Ishikawa (cell line): Measurements from ENCODE around the gene SEC14L5.

Source experiments
- CEBPB ChIP-seq: IDR thresholded peaks from 2 replicates; pipeline ENCODE4 v1.6.1; 2012
- CREB1 ChIP-seq: IDR thresholded peaks from 2 replicates; pipeline ENCODE4 v1.6.1; 2012; ENCODE audit warnings: low read depth
- EGR1 ChIP-seq: IDR thresholded peaks from 2 replicates; pipeline ENCODE4 v1.6.1; 2012
- EP300 ChIP-seq: IDR thresholded peaks from 2 replicates; pipeline ENCODE4 v1.6.1; 2012; ENCODE audit warnings: borderline replicate concordance
- FOXM1 ChIP-seq: IDR thresholded peaks from 2 replicates; pipeline ENCODE4 v1.6.1; 2012; ENCODE audit warnings: low read depth, borderline replicate concordance
- NFIC ChIP-seq: IDR thresholded peaks from 2 replicates; pipeline ENCODE4 v1.6.1; 2012
- RAD21 ChIP-seq: IDR thresholded peaks from 2 replicates; pipeline ENCODE4 v1.6.1; 2012; ENCODE audit warnings: low read depth
- TAF1 ChIP-seq: IDR thresholded peaks from 2 replicates; pipeline ENCODE4 v1.6.1; 2012; ENCODE audit warnings: low read depth, mild to moderate bottlenecking
- TCF12 ChIP-seq: IDR thresholded peaks from 2 replicates; pipeline ENCODE4 v1.6.1; 2012; ENCODE audit warnings: low read depth
- TEAD4 ChIP-seq: IDR thresholded peaks from 2 replicates; pipeline ENCODE4 v1.6.1; 2012
- YY1 ChIP-seq: IDR thresholded peaks from 2 replicates; pipeline ENCODE4 v1.6.1; 2012; ENCODE audit warnings: low read depth
- ZBTB7A ChIP-seq: IDR thresholded peaks from 2 replicates; pipeline ENCODE4 v1.6.1; 2012; ENCODE audit warnings: low read depth
- TF ChIP-seq, protein P1 (sequence below): IDR thresholded peaks from 2 replicates; pipeline ENCODE4 v1.6.1; 2012; ENCODE audit warnings: low read depth, mild to moderate bottlenecking
- TF ChIP-seq, protein P2 (sequence below): IDR thresholded peaks from 2 replicates; pipeline ENCODE4 v1.6.1; 2012
- TF ChIP-seq, protein P3 (sequence below): IDR thresholded peaks from 2 replicates; pipeline ENCODE4 v1.6.1; 2012

SEC14L5 gene

DNA sequence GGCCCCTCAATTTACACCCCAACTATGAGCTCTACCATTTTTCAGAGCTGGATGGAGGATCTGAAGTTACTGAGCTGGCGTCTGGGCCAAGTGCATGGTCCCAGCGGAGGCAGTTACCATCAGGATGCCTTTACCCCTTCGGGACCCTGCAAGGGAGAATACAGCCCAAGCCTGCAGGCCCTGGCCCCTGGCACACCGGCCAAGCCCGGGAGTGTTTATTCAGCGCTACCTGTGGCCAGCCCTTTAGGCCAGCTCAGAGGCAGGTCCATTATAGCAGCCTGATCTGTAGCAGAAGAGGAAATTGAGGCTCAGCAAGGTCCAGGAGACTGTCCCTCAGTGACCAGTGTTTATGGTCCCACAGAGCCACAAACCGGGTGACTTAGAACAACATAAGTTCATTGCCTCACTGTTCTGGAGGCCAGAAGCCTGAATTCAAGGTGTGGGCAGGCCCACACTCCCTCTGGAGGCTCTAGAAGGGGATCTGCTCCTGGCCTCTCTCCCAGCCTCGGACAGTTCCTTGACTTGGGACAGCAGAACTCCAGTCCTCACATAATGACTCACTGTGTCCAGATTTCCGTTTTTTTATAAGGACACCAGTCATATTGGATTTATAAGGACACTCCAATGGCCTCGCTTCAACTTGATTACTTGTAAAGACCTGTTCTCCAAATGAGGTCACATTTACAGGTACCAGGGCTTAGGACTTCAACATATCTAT is 8.8 kb downstream of the SEC14L5 start:
- TF ChIP-seq, protein P1, sequence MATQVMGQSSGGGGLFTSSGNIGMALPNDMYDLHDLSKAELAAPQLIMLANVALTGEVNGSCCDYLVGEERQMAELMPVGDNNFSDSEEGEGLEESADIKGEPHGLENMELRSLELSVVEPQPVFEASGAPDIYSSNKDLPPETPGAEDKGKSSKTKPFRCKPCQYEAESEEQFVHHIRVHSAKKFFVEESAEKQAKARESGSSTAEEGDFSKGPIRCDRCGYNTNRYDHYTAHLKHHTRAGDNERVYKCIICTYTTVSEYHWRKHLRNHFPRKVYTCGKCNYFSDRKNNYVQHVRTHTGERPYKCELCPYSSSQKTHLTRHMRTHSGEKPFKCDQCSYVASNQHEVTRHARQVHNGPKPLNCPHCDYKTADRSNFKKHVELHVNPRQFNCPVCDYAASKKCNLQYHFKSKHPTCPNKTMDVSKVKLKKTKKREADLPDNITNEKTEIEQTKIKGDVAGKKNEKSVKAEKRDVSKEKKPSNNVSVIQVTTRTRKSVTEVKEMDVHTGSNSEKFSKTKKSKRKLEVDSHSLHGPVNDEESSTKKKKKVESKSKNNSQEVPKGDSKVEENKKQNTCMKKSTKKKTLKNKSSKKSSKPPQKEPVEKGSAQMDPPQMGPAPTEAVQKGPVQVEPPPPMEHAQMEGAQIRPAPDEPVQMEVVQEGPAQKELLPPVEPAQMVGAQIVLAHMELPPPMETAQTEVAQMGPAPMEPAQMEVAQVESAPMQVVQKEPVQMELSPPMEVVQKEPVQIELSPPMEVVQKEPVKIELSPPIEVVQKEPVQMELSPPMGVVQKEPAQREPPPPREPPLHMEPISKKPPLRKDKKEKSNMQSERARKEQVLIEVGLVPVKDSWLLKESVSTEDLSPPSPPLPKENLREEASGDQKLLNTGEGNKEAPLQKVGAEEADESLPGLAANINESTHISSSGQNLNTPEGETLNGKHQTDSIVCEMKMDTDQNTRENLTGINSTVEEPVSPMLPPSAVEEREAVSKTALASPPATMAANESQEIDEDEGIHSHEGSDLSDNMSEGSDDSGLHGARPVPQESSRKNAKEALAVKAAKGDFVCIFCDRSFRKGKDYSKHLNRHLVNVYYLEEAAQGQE = no peak
- TF ChIP-seq ZBTB7A (no peak), EP300 (no peak), TEAD4 (no peak), EGR1 (no peak), FOXM1 (no peak), TAF1 (no peak), CREB1 (no peak), RAD21 (no peak)

DNA sequence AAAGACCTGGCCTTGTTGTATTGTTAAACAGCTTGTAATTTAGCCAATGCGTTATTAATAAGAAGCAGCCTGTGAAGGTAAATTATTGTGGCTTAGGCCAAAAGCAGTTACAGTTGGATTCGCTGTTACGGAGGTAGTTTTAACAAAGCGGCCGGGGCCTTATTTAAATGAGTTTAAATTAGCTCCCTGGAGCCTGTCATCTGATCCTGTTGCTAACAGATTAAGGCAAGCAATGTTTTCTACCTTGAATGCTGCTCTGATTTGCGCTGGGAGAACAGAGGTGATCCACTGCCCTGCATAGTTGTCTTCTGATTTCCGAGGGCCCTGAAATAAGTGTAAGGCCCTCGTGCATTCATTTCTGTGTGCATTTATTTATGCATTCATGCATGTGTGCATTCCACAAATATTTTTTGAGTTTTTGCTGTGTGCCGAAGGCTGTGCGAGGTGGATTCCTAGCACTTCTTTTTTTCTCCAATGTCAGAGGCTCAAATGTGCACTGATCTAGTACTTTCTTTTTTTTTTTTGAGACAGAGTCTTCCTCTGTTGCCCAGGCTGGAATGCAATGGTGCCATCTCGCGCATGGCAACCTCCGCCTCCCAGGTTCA is 10.9 kb downstream of the SEC14L5 start:
- no peak for TF ChIP-seq EP300
- TF ChIP-seq TAF1 = no peak
- TF ChIP-seq, protein P1 = no peak
- TF ChIP-seq TCF12 = no peak
- no peak for TF ChIP-seq NFIC
- no peak for TF ChIP-seq TEAD4
- TF ChIP-seq CEBPB = no peak
- TF ChIP-seq CREB1 = no peak
- TF ChIP-seq FOXM1 = no peak
- TF ChIP-seq, protein P2, sequence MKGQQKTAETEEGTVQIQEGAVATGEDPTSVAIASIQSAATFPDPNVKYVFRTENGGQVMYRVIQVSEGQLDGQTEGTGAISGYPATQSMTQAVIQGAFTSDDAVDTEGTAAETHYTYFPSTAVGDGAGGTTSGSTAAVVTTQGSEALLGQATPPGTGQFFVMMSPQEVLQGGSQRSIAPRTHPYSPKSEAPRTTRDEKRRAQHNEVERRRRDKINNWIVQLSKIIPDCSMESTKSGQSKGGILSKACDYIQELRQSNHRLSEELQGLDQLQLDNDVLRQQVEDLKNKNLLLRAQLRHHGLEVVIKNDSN = no peak
- TF ChIP-seq EGR1 = no peak

DNA sequence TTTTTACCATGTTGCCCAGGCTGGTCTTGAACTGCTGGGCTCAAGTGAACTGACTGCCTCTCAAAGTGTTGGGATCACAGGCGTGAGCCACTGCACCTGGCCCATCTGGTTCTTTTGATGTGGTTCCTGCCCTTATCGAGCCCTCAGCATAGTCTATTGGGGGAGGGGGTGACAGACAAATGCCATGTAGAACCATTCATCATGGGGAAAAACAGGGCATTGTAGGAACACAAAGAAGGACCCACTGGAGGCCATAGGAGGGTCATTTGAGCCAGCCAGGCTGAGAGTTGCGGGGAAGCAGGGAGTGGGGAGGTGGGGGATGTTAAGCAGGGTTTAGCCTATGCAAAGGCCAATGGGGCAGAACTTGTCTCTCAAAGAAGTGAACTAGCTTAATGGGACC is 11.9 kb downstream of the SEC14L5 start:
- TF ChIP-seq, protein P1 = no peak
- TF ChIP-seq ZBTB7A = no peak
- no peak for TF ChIP-seq CREB1
- TF ChIP-seq EGR1 = no peak
- no peak for TF ChIP-seq YY1
- TF ChIP-seq FOXM1 = no peak
- no peak for TF ChIP-seq TEAD4
- TF ChIP-seq TCF12 = no peak
- no peak for TF ChIP-seq RAD21
- TF ChIP-seq NFIC = no peak
- TF ChIP-seq, protein P3, sequence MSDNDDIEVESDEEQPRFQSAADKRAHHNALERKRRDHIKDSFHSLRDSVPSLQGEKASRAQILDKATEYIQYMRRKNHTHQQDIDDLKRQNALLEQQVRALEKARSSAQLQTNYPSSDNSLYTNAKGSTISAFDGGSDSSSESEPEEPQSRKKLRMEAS = no peak
- TF ChIP-seq TAF1 = no peak
- TF ChIP-seq, protein P2 = no peak
- TF ChIP-seq EP300 = no peak
- no peak for TF ChIP-seq CEBPB

DNA sequence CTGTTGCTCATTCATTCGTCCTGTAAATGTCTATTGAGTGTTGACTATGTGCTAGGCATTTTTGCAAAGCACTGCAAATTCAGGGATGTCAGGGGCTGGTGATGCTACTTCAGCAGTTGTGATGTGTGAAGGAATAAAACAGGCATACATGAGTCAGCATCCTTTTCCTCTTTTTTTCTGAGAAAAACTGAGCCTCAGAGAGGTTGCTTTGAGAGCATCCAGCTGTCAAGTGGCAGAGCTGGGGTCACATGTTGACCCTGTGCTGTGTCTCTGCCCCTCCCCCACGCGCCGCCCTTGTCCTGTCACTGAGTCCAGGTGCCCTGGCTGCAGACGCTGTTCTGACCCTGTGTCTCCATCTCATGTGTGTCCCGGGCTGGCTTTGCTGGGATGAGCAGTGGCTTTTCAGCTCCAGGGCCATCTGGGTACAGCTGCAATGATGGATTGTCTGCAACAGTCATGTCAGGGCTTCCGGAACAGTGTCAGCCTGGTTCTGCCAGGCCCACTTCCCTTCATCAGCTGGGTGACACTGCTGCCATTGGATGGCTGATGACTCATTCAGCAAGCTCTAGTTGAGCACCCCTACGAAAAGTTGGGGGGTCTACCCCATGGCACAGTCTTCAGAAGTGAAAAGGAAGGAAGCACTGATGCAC is 14.9 kb downstream of the SEC14L5 start:
- TF ChIP-seq, protein P1 = no peak
- no peak for TF ChIP-seq CEBPB
- TF ChIP-seq, protein P2 = no peak
- no peak for TF ChIP-seq TCF12
- no peak for TF ChIP-seq CREB1
- TF ChIP-seq TEAD4 = no peak
- no peak for TF ChIP-seq YY1
- no peak for TF ChIP-seq FOXM1
- TF ChIP-seq NFIC = no peak
